GM18502 (cell line): ENCODE measurements around the gene CELSR1.

Source experiments
- ATAC-seq: cut with Tn5 transposase; IDR thresholded peaks from one replicate; pipeline ENCODE4 v1.9.1; 2021; ENCODE audit warnings: mild to moderate bottlenecking; ENCODE audit not compliant: unreplicated experiment, poor library complexity

The CELSR1 gene

DNA sequence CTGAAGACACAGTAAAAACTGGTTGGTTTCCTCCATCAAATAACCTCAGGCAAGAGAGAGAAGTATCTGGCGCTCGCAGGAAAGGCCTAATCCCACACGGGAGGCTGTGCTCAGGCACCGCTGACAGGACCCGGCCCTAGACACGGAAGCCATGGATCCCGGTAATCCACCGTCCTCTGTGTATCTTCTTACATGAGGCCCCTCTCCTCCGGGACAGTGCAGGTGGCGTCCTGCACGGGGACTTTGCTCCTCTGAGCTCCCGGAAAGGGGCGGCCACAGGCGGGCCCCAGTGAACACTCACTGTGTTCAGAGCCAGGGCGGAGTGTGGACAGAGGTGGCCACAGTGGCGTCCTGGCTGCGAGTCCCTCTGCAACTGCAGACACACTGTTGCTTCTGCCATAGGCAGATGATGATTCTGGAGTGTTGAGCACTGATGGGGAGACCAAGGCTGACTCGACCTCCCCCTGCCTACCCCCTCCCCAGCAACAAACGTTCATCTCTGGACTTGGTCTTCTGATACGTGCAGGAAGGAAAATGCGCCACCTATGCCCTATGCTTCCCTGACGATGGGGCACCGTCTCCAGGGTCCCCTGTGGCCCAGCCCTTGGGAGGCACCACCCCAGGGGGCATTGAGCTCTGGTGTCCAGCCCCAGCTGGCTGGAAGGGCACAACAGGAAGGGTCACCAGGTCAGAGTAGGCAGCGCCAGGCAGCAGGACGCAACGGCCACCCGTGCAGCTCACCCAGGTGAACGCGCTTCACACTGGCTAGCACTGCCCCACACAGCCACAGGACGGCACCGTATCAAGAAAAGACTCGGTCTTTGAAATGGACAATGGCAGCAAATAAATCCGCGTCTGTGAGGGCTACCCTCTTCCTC, 106.2 kb downstream of the CELSR1 start:
- no peak for ATAC-seq

DNA sequence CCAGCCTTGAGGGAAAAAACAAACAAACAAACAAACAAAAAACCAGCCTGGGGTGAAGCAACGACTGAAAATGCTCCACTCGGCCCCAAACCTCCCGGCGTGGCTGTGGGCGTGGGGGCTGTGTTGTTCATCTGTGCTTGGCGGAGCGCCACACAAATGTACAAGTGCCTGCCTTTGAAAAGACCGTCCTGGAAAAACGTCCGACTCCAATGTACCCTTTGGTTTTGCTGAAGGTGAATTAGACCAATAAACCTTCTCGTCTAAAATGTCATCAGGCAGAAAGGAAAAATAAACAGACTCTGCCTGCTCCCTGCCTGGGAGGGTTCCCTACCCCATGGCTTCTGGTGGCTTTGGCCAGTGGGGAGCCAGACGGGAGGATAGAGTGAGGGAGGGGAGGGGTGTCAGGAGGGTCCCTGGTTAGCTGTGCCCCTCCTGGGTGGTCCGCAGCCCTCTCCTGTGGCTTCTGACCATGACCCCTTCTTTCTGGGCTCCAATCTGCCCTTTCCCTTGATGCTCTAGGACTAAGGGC, 108.0 kb downstream of the CELSR1 start:
- ATAC-seq = no peak

DNA sequence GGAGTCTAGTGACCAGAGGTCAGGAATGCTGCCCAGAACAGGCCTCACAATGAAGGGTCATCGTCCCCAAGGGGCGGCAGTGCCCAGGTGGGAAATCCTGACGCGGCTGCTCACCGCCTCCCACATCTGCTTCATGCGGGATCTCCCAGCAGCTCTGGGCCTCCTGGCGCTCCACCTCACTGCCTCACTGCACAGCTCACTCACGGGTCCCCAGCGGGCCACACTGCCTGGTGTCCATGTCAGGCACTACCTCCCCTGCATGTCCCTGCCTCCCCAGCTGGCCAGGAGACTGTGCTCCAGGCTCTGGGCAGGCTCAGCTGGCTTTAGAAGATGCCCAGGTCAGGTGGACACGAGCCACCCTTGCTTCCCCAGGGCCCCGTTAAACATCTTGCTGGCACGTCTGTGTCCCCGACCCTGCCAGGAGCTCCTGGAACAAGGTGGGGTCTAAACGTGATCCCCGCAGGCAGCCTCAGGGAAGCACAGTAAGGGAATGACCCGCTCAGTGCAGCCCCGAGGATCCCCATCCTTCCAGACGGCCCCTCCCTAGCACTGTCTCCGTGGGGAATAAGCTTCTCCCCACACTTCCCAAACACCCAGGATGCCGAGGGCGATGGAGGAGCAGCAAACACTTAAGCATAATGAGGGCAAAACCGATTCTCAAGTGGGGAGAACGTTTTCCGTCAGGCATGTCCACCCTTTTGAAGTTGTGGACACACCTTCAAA, 108.7 kb downstream of the CELSR1 start:
- no peak for ATAC-seq

DNA sequence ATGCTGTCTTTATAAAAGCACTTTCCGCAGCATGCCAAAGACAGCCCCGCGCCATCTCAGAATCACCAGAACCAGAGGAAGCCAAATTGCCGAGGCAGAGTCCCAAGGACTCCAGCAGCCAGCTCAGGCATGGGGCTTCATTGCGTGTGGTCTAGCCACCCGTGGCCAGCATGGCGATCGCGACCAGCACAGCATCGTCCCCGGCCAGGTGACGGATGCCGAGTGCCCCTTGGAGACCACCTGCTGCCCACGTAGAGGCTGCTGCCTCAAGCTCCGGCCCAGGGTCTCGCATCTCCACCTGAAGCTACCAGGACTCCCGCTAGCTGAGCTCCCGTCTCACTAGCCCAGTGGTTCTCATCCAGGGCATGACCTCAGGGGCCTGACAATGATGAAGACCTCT, 109.2 kb downstream of the CELSR1 start:
- ATAC-seq = no peak

DNA sequence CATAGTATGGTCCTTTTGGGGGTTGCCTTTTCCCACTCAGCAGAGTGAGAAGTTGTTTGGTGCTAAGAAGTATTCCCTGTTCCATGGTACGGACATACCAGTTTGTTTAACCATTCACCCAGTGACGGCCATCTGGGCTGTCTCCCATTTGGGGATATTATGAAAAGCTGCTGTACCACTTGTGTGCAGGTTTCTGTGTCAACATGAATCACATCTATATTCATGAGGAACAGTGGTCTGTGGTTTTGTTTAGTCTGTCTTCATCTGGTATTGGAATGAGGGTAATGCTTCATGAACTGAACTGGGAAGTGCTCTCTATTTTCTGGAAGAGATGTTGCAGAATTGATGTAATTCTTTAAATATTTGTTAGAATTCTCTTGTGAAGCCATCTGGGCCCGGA, 112.4 kb downstream of the CELSR1 start:
- ATAC-seq = no peak

DNA sequence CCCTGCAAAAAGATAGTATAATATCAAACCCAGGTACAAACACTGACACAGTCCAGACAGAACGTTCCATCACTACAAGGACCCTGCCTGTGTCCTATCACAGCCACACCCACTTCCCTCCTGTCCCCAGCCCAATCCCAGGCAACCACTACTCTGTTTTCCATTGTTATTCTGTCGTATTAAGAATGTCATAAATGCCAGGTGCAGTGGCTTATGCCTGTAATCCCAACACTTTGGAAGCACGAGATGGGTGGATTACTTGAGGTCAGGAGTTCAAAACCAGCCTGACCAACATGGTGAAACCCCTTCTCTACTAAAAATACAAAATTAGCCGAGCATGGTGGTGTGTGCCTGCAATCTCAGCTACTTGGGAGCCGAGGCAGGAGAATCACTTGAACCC, 112.9 kb downstream of the CELSR1 start:
- no peak for ATAC-seq

DNA sequence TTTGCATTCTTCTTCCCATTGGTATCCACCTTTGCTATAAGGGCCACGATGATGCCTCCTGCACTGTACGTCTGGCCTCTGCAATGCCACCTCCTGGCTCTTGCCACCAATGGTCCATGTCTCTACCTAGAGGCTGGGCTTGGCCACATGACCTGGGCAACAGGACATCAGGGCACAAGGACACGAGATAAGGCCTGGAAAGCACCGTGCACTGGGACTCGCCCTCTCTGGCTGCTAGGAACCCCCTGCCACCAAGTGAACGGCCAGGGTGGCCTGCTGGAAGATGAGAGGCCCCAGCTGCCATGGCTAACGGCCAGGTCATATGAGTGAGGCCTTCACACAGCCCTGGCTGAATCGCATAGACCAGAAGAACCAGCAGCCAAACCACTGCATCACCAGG, 114.5 kb downstream of the CELSR1 start:
- ATAC-seq = no peak

DNA sequence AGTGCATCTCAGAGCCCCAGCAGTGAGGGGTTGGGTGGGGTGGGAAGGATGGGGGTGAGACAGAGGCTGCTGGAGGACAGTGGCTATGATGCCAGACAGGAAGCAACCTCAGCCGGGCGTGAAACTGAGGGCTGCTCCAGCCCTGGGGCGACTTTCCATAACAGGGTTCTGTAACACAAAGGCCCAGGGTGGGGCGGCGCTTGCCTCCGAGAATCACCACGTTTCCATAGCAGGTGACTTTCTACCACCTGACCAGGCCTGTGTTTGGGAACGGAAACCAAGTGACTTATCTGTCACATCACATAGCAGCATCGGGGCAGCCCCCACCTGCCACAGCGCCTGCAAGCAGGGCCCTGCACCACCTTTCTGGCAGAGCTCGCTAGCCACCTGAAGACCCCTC, 116.2 kb downstream of the CELSR1 start:
- no peak for ATAC-seq

DNA sequence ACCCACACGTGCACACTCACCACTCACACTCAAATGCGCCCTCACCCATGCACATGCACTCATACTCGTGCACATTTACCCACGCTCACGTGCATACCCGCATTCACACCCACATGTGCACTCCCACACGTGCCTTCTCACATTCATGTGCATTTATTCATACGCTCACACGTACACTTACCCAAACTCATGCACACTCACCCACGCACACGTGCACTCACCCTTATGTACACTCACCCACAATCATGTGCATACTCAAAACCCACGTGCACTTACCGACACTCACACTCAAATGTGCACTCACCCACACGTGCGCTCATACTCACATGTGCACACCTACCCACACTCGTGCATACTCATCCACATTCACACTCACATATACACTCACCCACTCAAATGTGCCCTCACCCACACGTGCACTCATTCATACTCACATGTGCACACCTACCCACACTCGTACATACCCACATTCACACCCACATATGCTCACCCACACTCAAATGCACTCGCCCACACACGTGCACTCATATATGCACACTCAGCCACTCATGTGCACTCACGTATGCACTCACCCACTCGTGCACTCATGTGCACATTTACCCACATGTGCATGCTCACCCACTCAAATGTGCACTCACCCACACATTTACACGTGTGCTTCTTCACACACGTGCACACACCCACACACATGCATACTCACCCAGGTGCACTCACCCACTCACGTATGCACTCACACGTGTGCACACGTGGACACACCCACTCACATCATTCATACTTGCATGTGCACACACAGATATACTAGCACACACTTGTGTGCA, 117.5 kb downstream of the CELSR1 start:
- no peak for ATAC-seq

DNA sequence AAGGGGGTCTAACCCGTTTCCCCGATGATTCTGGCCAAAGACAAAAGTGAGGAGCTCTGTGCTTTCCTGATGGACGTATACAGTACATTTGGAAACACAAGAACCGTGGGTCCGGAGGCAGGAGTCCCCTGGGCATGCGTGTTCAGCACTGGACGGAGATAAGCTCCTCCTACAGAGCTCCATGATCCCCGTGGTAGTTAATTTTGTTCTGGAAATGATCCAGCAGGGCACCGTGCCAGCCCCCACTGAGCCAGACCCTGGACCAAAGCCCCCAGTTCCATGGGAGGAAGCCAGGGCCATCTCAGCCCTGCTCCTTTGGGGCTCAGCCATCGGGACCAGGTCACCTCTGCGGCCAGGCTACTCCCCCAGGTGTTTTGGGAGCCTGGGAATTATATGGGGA, 118.6 kb downstream of the CELSR1 start:
- ATAC-seq = no peak

DNA sequence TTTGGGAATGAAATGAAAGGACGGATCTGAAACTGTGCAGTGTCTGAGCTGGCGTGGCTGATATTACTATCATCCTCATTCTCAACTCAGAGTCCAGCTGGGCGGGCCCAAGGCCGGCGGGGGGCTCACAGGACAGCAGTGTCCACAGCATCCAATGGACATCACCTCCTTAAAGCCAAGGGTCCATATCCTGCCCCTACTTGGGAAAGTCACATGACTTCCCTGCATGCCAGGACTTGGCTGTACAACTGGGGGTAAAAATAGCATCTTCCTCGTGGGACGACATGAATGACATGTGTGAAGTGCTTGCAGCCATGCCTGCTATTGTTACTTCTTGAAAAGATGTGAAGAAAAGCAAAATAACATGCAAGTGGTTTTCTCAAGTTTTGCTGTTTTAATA, 119.7 kb downstream of the CELSR1 start:
- ATAC-seq = no peak

DNA sequence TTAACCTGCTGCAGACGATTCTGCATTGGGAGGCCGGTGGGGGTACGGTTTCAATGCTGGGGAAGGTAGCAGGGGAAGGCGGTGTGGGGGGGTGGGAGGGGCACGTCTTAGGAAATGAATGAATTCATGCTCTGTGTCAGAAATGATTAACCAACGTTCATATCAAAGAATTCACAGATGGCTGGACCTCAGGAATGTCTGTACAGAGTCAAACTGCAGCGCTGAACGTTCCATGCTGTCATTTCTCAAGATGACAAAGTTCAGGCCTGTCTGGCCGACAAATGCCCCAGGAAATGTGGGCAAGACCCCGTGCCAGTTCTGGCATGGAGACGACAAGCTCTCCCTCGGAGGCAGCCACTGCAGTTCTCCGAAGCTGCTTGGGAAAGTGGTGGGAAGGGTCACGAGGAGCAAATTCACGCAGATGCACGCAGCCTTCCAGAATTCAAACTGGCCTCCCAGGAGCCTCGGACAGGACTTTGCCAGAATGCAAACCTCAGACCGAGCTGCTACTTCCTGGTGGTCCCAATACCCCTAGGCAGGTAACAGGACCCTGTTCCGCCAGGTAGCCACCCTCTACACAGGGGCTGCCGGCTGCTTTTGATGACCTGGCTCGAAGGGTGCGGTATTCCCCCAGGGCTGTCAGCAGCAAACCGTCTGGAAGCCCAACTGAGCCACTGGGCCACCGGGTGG, 120.4 kb downstream of the CELSR1 start:
- no peak for ATAC-seq

DNA sequence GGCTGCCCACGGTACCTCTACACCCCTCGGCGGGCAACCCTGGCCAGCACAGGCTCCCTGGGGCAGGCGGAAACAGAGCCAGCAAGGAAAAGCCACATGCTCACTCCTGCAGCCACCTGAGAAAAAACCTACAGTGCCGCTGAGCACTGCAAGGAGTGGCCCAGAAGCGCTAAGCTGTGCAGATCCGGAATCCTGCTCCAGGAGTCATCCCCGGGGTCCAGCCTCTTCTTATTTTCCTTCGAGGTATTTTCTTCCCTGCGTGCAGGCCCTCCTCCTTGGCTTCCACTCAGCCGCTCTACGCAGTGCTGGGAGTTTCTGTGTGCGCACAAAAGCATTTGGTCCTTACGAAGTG, 120.9 kb downstream of the CELSR1 start:
- ATAC-seq = no peak

DNA sequence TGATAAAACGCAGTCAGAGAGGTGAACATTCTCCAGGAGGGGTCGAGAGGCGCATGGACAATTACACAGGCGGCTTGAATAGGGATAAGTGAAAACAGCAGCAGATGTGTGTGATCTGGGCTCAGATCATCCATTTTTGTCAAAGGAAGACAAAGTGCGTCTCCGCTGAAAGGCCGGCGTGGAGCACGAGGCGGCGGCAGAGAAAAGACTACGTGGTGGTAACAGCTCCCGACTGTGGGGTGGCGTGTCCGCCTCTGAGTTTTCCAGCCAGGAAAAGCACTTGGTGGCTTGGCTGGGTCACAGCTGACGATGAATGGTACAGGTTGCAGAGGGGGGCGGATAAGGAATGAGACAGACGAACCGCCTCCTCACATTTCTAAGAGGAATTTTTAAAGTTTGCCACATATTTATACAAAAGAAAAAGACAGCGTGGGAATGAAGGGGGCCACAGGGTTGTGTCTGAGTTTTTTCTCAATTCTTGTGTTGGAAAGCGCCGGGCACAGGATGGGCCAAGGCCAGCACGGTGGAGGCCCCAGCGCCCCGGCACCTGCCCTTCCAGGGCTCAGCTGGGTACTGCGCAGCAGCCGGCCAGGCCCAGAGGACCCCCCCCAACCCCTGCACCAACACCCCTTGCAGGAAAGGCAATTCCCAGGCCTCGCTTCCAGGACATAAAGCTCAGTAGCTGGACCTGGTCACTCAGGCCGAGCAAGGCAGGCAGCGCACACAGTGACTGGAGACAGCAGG, 121.5 kb downstream of the CELSR1 start:
- no peak for ATAC-seq

DNA sequence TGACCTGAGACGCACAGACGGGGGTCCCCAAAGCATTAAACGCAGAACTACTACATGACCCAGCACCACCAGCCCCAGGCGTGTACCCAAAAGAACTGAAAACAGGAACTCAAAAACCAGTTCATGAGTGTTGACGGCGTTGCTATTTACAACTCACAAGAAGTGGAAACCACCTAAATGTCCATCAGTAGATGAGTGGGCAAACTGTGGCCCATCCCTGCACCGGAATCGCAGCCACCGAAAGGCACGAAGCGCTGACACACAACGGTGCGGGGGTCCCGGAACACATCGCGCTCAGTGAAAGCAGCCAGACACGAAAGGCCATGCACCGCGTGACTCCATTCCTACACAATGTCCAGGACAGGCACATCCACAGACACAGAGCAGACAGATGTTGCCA, 122.7 kb downstream of the CELSR1 start:
- ATAC-seq = no peak

DNA sequence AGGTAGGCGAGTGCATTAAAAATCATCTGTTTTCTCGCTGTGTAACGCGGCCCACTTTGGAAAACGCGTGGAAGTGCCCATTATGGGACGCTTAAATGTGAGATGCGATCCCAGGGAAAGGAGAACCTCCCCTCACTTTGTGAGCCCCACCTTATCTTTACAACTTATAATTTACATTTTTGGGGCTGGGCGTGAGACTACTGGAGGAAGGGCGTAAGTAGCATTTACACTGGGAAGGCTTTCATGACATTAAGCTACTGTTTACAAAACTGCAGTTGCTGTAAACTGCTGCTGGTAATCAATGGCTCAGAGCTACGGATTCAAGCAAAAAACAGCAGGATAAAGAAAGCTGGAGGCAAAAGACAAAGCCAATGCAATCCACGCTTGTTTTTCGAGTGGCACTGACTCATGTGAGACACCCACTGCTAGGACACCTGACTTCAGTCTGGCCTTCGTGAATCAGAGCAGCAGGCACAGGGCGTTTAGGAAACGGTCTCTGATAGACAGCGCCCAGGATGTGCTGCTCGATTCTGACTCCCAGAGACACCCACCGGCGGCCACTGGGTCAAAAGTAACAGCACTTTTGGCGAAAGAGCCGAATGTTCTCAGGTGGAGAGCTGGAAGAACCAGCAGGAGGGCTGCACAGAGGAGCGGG, 123.6 kb downstream of the CELSR1 start:
- no peak for ATAC-seq

DNA sequence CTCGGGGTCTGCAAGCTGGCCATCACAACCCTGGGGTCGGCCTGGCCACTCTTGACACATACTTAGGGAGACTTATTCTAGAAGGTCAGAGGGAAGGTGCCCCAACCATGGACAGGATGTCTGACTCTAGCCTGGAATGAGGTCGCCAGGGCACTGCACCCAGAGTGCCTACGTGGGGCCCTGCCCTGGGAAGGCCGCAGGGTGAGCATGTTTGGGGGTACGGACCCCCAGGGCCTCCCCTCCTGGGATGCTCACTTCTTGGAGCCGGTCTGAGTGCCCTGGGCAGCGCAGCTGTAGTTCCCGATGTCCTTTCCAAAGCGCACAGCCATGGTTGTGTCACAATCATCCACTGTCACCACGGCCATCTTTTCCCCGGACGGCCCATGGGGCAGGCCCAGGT, 126.1 kb downstream of the CELSR1 start:
- no peak for ATAC-seq

DNA sequence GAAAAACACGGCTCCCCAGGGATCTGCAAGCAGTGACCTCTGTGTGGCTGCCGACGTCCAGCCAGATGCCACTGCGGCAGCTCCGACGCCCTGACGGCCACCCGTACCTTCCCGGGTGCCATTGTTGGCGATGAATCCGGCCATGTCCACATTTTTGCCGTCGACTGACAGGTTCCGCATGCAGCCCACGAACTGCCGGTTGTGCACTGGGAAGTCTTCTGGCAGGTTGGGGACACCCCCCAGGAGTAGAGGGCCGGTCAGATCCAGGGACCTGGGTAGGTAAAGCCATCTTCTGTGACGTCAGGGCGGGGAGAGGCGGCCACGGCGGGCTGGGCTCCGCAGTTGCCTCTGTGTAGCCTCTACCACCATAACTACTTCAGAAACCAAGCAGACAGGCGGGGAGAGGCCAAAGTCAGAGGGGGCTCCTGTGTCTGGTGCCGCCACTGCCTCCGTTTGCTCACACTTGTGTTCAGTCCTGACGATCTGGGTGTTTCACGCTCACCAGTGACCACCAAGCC, 127.1 kb downstream of the CELSR1 start:
- ATAC-seq = no peak
